ENCODE data around the gene METRNL.

Gene METRNL

DNA sequence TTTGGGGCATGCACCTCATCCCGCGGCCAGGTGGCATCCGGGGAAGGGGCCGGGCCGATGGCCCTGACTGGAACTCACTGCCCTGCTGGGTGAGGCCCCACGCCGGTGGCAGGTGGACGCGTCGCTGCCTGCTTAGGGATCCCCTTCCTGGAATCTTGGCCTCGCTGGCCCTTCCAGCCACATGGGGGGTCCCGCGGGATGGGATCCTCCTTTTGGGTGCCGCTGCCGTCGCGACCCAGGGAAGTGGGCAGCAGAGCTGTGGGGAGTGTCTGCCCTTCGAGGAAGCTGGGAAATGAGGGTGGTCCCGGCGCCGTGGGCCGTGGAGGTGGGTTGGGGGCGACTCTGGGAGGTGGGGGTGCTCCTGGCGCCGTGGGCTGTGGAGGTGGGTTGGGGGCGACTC is 12.8 kb downstream of the METRNL start:
- DNase-seq (ENCODE audit: low spot score): no peak

DNA sequence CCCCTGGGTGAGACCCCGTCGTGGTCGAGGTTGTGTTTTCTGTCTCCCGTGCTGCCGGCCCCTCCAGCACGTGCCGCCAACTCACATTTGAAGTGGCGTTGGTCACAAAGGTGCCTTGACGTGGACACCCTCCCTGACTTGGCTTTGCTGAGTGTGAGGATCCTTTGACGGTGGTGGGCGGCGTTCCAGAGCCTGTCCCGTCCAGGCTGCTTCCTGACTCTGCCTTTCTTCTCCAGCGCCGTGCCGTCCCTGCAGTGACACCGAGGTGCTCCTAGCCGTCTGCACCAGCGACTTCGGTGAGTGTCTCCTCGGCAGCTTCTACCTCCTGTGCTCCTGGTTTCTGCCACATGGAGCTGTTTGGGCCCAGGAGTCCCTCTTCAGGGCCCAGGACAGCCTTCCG is 13.5 kb downstream of the METRNL start:
- DNase-seq (ENCODE audit: low spot score): no peak

DNA sequence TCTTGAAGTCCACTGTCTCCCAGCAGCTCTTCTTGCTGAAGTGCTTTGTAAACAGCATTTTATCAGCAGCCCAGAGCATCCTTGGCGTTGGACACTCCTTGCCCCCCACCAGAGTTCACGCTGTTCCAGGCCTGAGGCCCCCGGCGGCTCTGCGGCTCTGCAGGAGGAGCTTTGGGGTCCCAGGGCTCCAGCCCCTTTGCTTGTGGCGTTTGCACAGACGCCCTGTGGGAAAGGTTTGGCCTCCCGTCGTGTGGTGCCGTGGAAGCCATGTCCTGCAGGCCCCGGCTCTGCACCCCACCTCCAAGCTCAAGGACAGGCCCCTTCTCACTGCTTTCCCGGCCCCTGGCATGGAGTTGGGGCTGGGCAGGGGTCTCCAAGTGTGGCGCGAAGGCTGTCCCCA is 14.1 kb downstream of the METRNL start:
- no peak for DNase-seq (ENCODE audit: low spot score)

DNA sequence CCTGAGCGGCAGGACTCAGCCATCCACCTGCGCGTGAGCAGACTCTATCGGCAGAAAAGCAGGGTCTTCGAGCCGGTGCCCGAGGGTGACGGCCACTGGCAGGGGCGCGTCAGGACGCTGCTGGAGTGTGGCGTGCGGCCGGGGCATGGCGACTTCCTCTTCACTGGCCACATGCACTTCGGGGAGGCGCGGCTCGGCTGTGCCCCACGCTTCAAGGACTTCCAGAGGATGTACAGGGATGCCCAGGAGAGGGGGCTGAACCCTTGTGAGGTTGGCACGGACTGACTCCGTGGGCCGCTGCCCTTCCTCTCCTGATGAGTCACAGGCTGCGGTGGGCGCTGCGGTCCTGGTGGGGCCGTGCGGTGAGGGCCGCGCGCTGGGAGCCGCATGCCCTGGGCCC is 14.9 kb downstream of the METRNL start:
- DNase-seq (ENCODE audit: low spot score): no peak

DNA sequence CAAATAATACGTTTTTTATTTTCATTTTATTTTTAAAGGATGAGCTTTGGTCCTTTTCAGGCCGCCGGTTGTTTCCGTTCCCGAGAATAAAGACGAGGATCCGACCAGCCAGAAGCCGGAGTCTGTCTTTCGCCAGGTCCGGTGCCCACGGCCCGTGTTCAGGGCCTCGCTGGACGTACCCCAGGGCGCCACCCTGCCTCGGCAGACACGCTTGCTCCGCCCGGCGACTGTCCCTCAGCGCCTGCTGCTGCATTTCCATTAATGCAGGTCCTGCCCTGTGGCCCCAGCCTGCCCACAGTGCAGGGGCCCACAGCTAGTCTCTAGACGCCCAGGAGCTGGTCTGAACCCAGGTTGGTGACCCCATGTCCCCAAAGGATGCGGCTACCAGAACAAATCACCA is 15.6 kb downstream of the METRNL start:
- DNase-seq (ENCODE audit: low spot score): no peak

DNA sequence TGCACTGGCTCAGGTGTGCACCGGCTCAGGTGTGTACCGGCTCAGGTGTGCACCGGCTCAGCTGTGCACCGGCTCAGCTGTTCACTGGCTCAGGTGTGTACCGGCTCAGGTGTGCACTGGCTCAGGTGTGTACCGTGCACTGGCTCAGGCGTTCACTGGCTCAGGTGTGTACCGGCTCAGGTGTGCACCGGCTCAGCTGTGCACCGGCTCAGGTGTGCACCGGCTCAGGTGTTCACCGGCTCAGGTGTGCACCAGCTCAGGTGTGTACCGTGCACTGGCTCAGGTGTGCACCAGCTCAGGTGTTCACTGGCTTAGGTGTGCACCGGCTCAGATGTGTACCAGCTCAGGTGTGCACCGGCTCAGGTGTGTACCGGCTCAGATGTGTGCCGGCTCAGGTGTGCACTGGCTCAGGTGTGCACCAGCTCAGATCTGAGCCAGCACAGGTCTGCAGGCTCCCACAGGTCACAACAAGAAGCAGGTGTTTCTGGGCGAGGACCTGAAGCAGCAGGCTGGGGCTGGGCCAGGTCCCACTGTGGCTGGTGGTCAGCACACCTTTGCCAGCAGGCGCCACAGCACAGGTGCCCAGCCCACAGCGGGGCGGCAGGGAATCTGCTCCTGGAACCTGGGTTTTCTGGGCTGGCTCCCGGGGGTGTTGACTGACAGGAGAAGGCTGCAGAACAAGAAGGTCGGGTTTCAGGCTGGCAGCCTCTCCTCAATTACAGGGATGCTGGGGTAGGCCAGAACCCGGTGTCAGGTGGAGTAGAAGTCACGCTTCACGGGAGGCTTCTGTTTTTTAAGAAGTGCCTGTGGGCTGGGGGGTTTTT is 17.2 kb downstream of the METRNL start:
- no peak for DNase-seq (ENCODE audit: low spot score)

DNA sequence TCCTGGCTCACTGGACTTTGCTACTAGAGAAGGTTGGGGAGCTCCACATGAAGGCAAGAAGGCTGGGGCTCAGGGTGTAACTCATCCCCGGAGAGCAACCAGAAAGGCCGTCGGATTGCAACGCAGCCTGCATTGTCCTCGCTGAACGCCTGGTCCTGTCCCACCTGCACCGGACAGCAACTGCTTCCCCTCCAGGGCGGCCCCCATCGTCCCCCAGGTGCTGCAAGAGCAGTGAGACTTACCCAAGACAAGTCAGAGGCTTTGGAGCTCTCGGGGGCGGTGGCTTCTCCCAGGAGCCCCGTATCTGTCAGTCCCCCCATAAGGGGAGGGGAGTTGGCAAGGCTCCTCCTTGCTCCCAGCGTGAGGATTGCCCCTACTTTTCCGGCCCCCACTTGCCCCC is 18.4 kb downstream of the METRNL start:
- no peak for DNase-seq (ENCODE audit: low spot score)

DNA sequence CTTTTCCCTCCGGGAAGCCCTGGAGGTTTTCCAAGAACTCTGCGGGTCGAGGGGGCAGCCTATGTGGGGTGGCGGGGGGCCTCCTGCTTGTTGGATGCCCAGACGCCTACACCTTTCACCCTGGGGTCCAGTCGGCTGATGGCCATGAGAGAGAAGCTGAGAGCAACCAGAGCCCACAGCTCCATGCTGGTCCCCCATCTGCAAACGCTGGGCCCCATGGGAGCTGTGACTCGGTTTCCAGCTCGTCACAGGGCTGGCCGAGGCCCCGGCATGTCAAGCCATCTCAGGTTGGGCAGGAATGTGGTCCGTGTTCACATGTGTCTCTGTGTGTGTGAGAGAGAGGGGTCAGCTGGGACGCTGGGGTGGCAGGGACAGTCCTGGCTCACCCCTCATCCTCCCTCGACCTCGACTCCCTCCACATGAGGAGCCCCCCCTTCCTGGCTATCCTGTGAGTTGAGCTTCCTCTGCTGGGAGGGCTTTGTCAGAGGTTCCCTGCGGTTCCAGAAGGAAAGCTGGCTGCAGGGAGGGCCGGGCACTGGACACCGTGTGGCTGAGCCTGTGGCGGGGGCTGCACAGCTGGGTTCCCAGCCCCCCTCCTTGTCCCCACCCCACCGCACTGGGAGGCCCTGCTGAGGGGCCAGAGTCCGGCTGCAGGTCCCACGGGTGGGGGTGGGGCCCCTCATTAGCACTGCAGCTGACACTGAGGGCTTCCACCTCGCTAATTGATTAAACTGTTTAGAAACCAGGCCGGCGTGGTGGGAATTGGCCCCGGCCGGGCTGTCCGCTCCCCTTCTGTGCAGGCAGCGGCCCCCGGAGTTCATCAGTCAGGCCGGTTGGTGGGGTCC is 19.1 kb downstream of the METRNL start:
- no peak for DNase-seq (ENCODE audit: low spot score)

GRCh38 chr17:83099086-83099555 is 19.7 kb downstream of the METRNL start:
- no peak for DNase-seq (ENCODE audit: low spot score)

GRCh38 chr17:83099570-83100181 is 20.3 kb downstream of the METRNL start:
- no peak for DNase-seq (ENCODE audit: low spot score)

DNA sequence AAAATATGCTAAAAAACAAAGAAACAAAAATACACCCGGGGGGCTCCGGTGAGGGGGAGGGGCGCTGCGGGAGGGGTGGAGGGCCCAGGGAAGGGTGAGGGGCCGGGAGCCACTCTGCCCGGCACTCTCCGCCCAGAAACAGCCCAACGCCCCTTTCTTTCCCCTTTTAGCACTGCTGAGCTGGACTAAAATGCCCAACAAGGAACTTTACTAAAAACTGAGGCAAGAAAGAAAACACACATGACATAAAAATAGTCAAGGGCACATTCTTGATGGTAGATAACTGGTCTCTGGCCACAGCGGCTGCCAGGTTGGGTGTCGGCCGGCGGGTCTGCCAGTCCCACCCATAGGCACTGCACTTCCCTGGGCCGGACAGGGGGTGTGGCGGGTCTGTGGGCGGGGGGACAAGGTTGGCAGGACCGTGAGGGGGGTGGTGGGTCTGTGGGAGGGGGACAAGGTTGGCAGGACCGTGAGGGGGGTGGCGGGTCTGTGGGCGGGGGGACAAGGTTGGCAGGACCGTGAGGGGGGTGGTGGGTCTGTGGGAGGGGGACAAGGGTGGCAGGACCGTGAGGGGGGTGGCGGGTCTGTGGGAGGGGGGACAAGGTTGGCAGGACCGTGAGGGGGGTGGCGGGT is 20.9 kb downstream of the METRNL start:
- DNase-seq (ENCODE audit: low spot score): no peak

- no peak for DNase-seq (ENCODE audit: low spot score)
Observed at GRCh38 chr17:83100853-83101391, 21.5 kb downstream of the METRNL start.

GRCh38 chr17:83101805-83102480 is 22.5 kb downstream of the METRNL start:
- no peak for DNase-seq (ENCODE audit: low spot score)

DNA sequence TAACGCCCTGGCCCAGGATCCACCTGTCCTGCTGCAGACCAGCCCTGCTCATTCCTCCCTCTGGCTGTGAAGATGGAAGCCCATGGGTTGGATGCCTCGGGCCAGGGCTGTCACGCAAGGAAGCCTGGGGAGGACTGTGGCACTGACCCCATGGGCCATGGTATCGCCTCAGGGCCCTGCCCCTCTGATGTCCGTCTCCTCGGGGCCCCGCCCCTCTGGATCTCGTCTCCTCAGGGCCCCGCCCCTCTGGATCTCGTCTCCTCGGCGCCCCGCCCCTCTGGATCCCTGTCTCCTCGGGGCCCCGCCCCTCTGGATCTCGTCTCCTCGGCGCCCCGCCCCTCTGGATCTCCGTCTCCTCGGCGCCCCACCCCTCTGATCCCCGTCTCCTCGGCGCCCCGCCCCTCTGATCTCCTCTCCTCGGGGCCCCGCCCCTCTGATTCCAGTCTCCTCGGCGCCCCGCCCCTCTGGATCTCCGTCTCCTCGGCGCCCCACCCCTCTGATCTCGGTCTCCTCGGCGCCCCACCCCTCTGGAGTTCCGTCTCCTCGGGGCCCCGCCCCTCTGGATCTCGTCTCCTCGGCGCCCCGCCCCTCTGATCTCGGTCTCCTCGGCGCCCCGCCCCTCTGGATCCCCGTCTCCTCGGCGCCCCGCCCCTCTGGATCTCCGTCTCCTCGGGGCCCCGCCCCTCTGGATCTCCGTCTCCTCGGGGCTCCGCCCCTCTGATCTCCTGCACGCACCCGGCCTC is 24.0 kb downstream of the METRNL start:
- DNase-seq (ENCODE audit: low spot score): no peak

- no peak for DNase-seq (ENCODE audit: low spot score)
Observed at GRCh38 chr17:83103943-83104311, 24.5 kb downstream of the METRNL start.

DNA sequence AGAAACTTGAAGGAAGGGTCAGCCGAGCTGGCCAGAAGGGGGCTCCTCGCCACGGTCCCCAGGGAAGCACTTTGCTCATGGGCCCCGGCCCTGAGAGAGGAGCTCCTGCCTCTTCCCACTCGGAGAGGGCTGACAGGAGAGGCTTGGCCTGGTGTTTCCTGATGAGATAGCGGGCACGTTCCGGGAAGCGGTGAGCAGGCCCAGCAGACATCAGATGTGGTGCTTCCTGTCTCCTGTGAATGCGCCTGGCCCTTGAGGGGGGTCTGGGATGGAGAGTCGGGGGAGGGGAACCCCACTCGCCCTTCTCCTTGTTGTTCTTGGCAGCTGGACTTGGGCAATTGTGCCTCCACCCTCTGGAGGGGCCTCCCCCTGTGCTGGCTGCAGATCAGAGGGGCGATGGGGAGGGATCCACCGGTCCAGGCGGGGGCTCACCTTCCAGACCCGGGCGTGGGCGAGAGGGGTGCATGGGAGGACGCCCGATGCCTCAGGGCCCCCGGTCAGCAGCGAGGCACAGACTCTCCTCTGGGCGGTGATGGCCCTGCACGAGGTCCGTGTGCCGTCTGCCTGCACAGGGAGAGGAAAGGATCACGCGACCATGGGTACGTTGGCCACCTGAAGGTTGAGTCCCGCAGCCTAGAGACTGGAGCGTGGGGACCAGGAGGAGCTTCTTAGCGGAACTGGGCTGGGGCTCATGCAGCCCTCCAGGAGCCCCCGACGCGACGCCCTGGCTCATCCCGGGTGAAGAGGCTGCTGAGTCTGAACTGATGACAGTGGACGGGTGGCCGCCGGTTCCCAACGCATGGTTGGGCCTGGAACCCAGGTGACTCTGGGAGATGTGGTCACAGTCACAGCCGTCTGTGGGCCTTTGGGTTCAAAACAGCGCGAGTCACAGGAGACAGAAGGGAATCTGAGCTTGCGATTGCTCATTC is 25.4 kb downstream of the METRNL start:
- no peak for DNase-seq (ENCODE audit: low spot score)

DNA sequence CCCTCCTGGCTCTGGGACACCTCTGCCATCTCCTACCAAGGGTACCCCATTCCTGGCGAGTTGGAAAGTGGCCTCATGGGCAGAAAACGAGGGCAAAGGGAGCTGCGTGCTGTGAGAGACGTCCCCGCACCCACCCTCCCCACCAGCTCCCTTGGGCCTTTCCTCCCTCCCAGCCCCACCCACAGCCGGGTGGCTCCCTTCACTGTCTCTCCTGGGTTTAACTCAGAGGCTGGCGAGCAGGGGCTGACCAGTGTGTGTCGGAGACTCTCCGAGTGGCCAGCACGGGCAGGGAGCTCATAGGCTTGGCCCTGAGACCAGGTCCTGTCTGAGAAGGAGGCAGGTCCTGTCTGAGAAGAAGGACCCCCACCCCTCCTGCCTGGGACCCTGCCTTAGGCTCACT is 26.1 kb downstream of the METRNL start:
- DNase-seq (ENCODE audit: low spot score): no peak

DNA sequence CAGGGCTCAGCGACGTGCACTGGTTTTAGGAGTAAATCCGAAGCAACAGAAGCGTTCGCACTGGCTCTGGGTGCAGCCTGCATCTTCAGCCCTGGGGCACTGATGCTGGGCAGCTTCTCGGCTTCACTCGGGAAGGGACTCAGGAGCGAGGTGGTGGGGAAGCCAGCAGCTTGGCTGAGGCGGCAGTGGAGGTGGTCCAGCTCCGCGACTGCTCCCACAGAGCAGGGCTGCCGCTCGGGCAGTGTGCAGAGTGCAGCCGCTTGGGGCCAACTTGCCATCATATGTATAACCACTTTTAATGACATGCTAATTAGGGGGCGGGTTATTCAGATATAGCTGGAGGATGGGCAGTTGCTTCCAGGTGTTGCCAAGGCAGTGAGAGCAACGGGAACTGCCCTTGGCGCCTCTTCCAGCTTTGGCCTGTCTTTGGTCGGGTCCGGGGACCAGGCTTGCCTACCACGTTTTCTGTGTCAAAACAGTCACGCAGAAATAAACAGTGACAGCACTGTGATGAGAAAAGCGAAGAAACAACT is 26.7 kb downstream of the METRNL start:
- no peak for DNase-seq (ENCODE audit: low spot score)

DNA sequence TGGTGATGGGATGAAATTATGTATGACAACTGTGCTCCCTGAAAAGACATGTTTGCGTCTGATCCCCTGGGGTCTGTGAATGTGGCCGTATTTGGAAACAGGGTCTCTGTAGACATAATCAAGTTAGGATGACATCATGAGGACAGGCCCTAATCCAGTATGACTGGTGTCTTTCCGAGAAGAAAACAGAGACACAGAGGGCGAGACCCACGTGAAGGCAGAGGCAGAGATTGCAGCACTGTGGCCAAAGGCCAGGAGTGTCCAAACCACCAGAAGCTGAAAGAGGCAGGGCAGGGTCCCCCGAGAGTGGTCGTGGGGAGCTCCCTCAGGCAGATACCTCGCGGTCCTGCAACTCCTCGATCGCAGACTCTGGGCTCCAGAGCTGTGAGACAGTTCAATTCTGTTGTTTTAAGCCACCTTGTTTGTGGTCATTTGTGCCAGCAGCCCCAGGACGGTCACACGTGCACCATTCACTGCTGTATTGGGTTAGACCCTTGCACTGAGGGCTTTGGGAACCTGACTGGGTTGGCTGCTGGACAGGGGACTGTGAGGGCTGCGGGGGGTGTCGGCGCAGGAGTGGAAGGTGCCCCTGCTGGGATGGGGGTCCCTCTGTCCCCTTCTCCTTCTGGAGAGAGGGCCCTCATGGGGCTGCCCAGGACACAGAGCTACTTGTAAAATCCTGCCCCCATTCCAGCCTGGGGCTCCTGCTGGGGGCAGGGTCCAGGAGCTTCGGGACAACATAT is 27.7 kb downstream of the METRNL start:
- no peak for DNase-seq (ENCODE audit: low spot score)
